IMR-90 (cell line): ENCODE data around the gene FER1L5. TPM values are rescaled to one million over a fixed set of nuclear protein-coding genes. Genes with fewer than 3 reads are reported as not detected.

ENCODE experiments used
- ATAC-seq: fragments of 200-7000 bp; cut with Tn5 transposase; 2 replicates; pipeline ENCODE4 v1.9.1; 2020; ENCODE audit warnings: low read depth, mild to moderate bottlenecking, moderate library complexity
- BruUV-seq: library from RNA; stranded (reverse); fragments of 400-500 nt; replicated peaks from 2 replicates; lab custom pipeline; 2021; lab: Mats Ljungman, UMichigan
- CTCF ChIA-PET: fragments of 300-600 bp; formaldehyde crosslinking; extraction: SDS; loops from one replicate; lab custom pipeline; 2021; ENCODE audit warnings: antibody characterized with exemption; lab: Yijun Ruan, JAX
- POLR2A ChIA-PET: fragments of 300-600 bp; sonication (Branson Sonifier 250); formaldehyde crosslinking; loops from one replicate; lab custom pipeline; 2022; ENCODE audit warnings: antibody characterized with exemption; ENCODE audit not compliant: unreplicated experiment; lab: Charles Lee
- DNase-seq: peaks from one replicate; pipeline ENCODE4 v3.0.0; 2013
- H2AFZ ChIP-seq: replicated peaks from 2 replicates; pipeline ENCODE3; 2013; ENCODE audit warnings: low read length, mild to moderate bottlenecking; ENCODE audit not compliant: poor library complexity
- H2AK5ac ChIP-seq: 2 replicates; pipeline ENCODE4 v1.6.1; 2013; ENCODE audit warnings: low read depth, low read length, inconsistent platforms
- H2AK9ac ChIP-seq: replicated peaks from 2 replicates; pipeline ENCODE3; 2013; ENCODE audit warnings: mild to moderate bottlenecking, low read depth, low read length, moderate library complexity; ENCODE audit not compliant: poor library complexity
- H2BK120ac ChIP-seq: 2 replicates; pipeline ENCODE4 v1.6.1; 2013; ENCODE audit warnings: low read depth, low read length, inconsistent platforms
- H2BK15ac ChIP-seq: 3 replicates; pipeline ENCODE4 v1.6.1; 2013; ENCODE audit warnings: low read depth, low read length, inconsistent platforms
- H2BK20ac ChIP-seq: 2 replicates; pipeline ENCODE4 v1.6.1; 2013; ENCODE audit warnings: low read depth, mild to moderate bottlenecking, inconsistent platforms, low read length, moderate library complexity
- H2BK5ac ChIP-seq: 2 replicates; pipeline ENCODE4 v1.6.1; 2013; ENCODE audit warnings: mild to moderate bottlenecking, low read depth, low read length, inconsistent platforms; ENCODE audit not compliant: poor library complexity, severe bottlenecking
- H3K14ac ChIP-seq: replicated peaks from 2 replicates; pipeline ENCODE4 v1.6.1; 2013; ENCODE audit warnings: low read depth, low read length, inconsistent platforms
- H3K18ac ChIP-seq: 2 replicates; pipeline ENCODE4 v1.6.1; 2013; ENCODE audit warnings: low read depth, low read length, control low read depth
- H3K23ac ChIP-seq: 2 replicates; pipeline ENCODE4 v1.6.1; 2013; ENCODE audit warnings: low read depth, low read length, inconsistent platforms
- H3K27ac ChIP-seq: 2 replicates; pipeline ENCODE4 v1.5.1; 2013; ENCODE audit warnings: mild to moderate bottlenecking, control low read depth, low read length; ENCODE audit not compliant: insufficient read depth
- H3K27me3 ChIP-seq: 2 replicates; pipeline ENCODE4 v1.6.1; 2013; ENCODE audit warnings: low read length; ENCODE audit not compliant: control insufficient read depth, insufficient read depth
- H3K36me3 ChIP-seq: 2 replicates; pipeline ENCODE4 v1.6.1; 2013; ENCODE audit warnings: low read length, mixed read lengths; ENCODE audit not compliant: control insufficient read depth, insufficient read depth
- H3K4ac ChIP-seq: 2 replicates; pipeline ENCODE4 v1.6.1; 2013; ENCODE audit warnings: low read depth, low read length, inconsistent platforms
- H3K4me1 ChIP-seq: 2 replicates; pipeline ENCODE4 v1.6.1; 2013; ENCODE audit warnings: low read length, mixed read lengths; ENCODE audit not compliant: control insufficient read depth, insufficient read depth
- H3K4me2 ChIP-seq: 2 replicates; pipeline ENCODE4 v1.6.1; 2013; ENCODE audit warnings: low read depth, mild to moderate bottlenecking, control low read depth, low read length, moderate library complexity
- H3K4me3 ChIP-seq: 2 replicates; pipeline ENCODE4 v1.5.1; 2013; ENCODE audit warnings: low read depth, mild to moderate bottlenecking, control low read depth, low read length, moderate library complexity; ENCODE audit not compliant: insufficient read depth
- H3K56ac ChIP-seq: 2 replicates; pipeline ENCODE4 v1.6.1; 2013; ENCODE audit warnings: low read length, inconsistent platforms; ENCODE audit not compliant: insufficient read depth; ENCODE audit errors: extremely low read depth
- H3K79me1 ChIP-seq, 2 experiments: 2 replicates each; pipeline ENCODE4 v1.6.1; 2013; ENCODE audit warnings: low read length in 2 of 2, inconsistent platforms in 1 of 2, low read depth in 1 of 2
- H3K9ac ChIP-seq: 2 replicates; pipeline ENCODE4 v1.6.1; 2013; ENCODE audit warnings: low read depth, low read length, control low read depth
- H3K9me1 ChIP-seq: 2 replicates; pipeline ENCODE4 v1.6.1; 2013; ENCODE audit warnings: low read length, inconsistent platforms; ENCODE audit not compliant: insufficient read depth
- H3K9me3 ChIP-seq: 2 replicates; pipeline ENCODE4 v1.6.1; 2013; ENCODE audit warnings: low read length; ENCODE audit not compliant: control insufficient read depth, insufficient read depth
- H4K20me1 ChIP-seq: 2 replicates; pipeline ENCODE4 v1.6.1; 2013; ENCODE audit warnings: low read length, inconsistent platforms; ENCODE audit not compliant: insufficient read depth
- H4K5ac ChIP-seq: 2 replicates; pipeline ENCODE4 v1.6.1; 2013; ENCODE audit warnings: mild to moderate bottlenecking, low read depth, low read length, control low read depth
- H4K8ac ChIP-seq, 2 experiments: 2 replicates each; pipeline ENCODE4 v1.6.1; 2013; ENCODE audit warnings: low read depth in 2 of 2, low read length in 2 of 2, control low read depth in 1 of 2, inconsistent platforms in 1 of 2
- H4K91ac ChIP-seq: 2 replicates; pipeline ENCODE4 v1.6.1; 2013; ENCODE audit warnings: low read depth, low read length, inconsistent platforms; ENCODE audit not compliant: insufficient read depth
- BHLHE40 ChIP-seq: fragments of 150-350 bp; IDR thresholded peaks from 2 replicates; pipeline ENCODE4 v1.6.1; 2016; ENCODE audit warnings: mild to moderate bottlenecking, low read depth, low read length
- CEBPB ChIP-seq: IDR thresholded peaks from 2 replicates; pipeline ENCODE4 v1.6.1; 2012; ENCODE audit warnings: low read depth, low read length, improper control_type of control experiment
- CHD1 ChIP-seq: IDR thresholded peaks from 2 replicates; pipeline ENCODE4 v1.6.1; 2012; ENCODE audit warnings: low read depth, low read length, improper control_type of control experiment
- FOS ChIP-seq: fragments of 150-350 bp; IDR thresholded peaks from 2 replicates; pipeline ENCODE4 v1.6.1; 2016; ENCODE audit warnings: low read depth, low read length
- MAZ ChIP-seq: IDR thresholded peaks from 2 replicates; pipeline ENCODE4 v1.6.1; 2012; ENCODE audit warnings: low read depth, mild to moderate bottlenecking, low read length, improper control_type of control experiment, moderate library complexity, borderline replicate concordance
- MXI1 ChIP-seq: IDR thresholded peaks from 2 replicates; pipeline ENCODE4 v1.6.1; 2012; ENCODE audit warnings: low read depth, mild to moderate bottlenecking, low read length, moderate library complexity, borderline replicate concordance
- POLR2A ChIP-seq: IDR thresholded peaks from 2 replicates; pipeline ENCODE4 v1.6.1; 2012; ENCODE audit warnings: mild to moderate bottlenecking, low read depth, low read length
- RAD21 ChIP-seq: IDR thresholded peaks from 2 replicates; pipeline ENCODE4 v1.6.1; 2012; ENCODE audit warnings: low read length, improper control_type of control experiment
- RCOR1 ChIP-seq: IDR thresholded peaks from 2 replicates; pipeline ENCODE4 v1.6.1; 2012; ENCODE audit warnings: mild to moderate bottlenecking, low read length, improper control_type of control experiment; ENCODE audit not compliant: insufficient replicate concordance
- RFX5 ChIP-seq: IDR thresholded peaks from 2 replicates; pipeline ENCODE4 v1.8.0; 2012; ENCODE audit warnings: low read depth, mild to moderate bottlenecking, low read length, moderate library complexity
- WGBS, 2 experiments: methylation state at CpG; one replicate each; pipeline versions ENCODE4 v1.1.5 to v1.1.7; 2013; ENCODE audit warnings: missing lambda C conversion rate in 2 of 2; ENCODE audit not compliant: insufficient read length in 1 of 2; ENCODE audit errors: extremely low coverage in 2 of 2; 5-methylcytosine and 5-hydroxymethylcytosine counted together
- dilution Hi-C: fragments of 300-500 bp; cut with HindIII; formaldehyde crosslinking; loops from one replicate; pipeline ENCODE4 v1.14.3; 2018; ENCODE audit warnings: low sequenced_read_pairs; ENCODE audit not compliant: unreplicated experiment
- in situ Hi-C: fragments of 300-500 bp; cut with MboI; formaldehyde crosslinking; loops from 3 replicates; pipeline ENCODE4 v1.14.3; 2019; ENCODE audit warnings: low sequenced_read_pairs, inconsistent platforms, mixed read lengths
- intact Hi-C: fragments of 100-400 bp; cut with micrococcal nuclease; formaldehyde crosslinking; loops from 2 replicates; pipeline ENCODE4 v1.10.0; 2022
- polyA plus RNA-seq, 3 experiments: library from polyadenylated mRNA; depleted of rRNA; stranded (reverse); fragments of >200 nt; gene quantifications; 2 replicates each; pipeline ENCODE4 v1.2.3, GENCODE V29; 2012; ENCODE audit warnings: low replicate concordance in 1 of 3
- total RNA-seq: library from RNA; depleted of rRNA; stranded (reverse); fragments of >200 nt; gene quantifications from 2 replicates; pipeline ENCODE4 v1.2.3, GENCODE V29; 2012

The FER1L5 gene
- total and polyA plus RNA-seq, 2 of the 4 experiments (the other 2 are of a cell fraction): 0.15 to 0.36 TPM

DNA sequence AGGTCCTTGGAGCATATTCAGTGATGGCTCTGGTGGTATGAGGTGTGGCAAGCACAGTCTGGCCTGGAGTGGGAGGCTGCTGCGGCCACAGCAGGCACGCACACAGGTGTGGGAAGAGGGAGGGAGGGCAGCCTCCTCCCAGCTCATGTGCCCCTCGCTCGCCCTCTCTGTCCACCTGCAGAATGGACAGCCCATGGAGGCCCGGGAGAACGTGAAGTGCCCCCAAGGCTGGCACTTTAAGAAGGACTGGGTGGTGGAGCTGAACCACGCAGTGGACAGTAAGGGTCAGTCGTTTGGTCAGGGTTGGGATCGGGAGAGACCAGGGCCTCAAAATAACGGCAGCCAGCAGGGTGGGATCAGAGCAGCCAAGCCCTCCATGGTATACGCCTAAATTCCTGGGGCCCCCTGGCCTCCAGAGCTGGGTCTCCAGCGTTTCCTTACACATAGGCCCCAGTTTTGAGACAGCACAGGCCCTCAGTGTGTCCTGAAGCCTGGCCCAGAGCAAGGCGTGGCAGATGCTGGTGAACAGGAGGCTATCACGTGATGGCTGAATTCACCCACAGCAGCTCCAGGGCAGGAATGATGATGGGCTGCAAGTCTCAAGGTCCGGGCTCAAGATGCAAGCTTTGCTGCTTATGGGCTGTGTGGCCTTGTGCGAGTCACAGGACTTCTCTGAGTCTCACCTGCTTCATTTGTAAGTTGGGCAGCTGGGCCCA, 47.9 kb downstream of the FER1L5 start:
- in situ Hi-C loops: no loop called here
- POLR2A ChIA-PET: no interaction called here
- WGBS, 2 experiments: 66% methylated on average over 7 of the region's 16 CpGs; no CpG with 5 or more reads in 1 of the 2 experiments

More for the DNA sequence above, 47.9 kb downstream of the FER1L5 start:
- Histone ChIP-seq H3K56ac (no peak overlapping the region), H3K9ac (no peak overlapping the region), H4K5ac (no peak overlapping the region), H3K4ac (no peak overlapping the region), H3K4me3 (no peak overlapping the region), H3K27me3 (no peaks in the 10 kb centered on the region; the same call in 1 of the 2 replicates), H4K8ac (no peak overlapping the region), H2AFZ (no peak overlapping the region), H3K36me3 (no peaks in the 10 kb centered on the region), H3K23ac (no peak overlapping the region), H3K9me3 (no peaks in the 10 kb centered on the region), H3K14ac (no peak overlapping the region), H2BK20ac (no peak overlapping the region), H3K4me1 (peaks cover 5% of the 10 kb centered on the region; the same call in 1 of the 2 replicates), H4K91ac (no peak overlapping the region), H2AK5ac (no peak overlapping the region), H3K4me2 (no peak overlapping the region), H3K18ac (no peak overlapping the region), H3K9me1 (0 out of 2 replicates have a peak, but pooled peaks cover 4% of the 10 kb centered on the region), H3K79me1 (no peaks in the 10 kb centered on the region), H2BK5ac (no peak overlapping the region), H2BK120ac (no peak overlapping the region), H2AK9ac (no peak overlapping the region), H2BK15ac (no peak overlapping the region), H4K20me1 (no peaks in the 10 kb centered on the region), H3K27ac (no peak overlapping the region)
- no peak for TF ChIP-seq MAZ
- TF ChIP-seq CHD1: no peak
- TF ChIP-seq POLR2A: no peak
- no peak for TF ChIP-seq BHLHE40
- no peak for TF ChIP-seq RAD21
- TF ChIP-seq CEBPB: no peak
- no peak for TF ChIP-seq RCOR1
- no peak for TF ChIP-seq MXI1
- no peak for TF ChIP-seq RFX5
- no peak for TF ChIP-seq FOS
- ATAC-seq (no peak), DNase-seq (no peak)
- intact Hi-C loops (no loop called here), dilution Hi-C loops (no loop called here)
- no TSS peak for BruUV-seq
- CTCF ChIA-PET: no interaction called here
